NB4 (cell line): ENCODE data around the gene NAALADL2.

Source experiments
- MYC ChIP-seq: IDR thresholded peaks from 2 replicates; pipeline ENCODE4 v1.6.1; 2011; ENCODE audit warnings: low read depth, low read length
- POLR2A ChIP-seq: IDR thresholded peaks from 2 replicates; pipeline ENCODE4 v1.6.1; 2011; ENCODE audit warnings: mild to moderate bottlenecking; ENCODE audit not compliant: insufficient read length; ENCODE audit errors: extremely low read depth
- TF ChIP-seq, protein P1 (sequence below): IDR thresholded peaks from one replicate; pipeline ENCODE4 v1.5.1; 2012; ENCODE audit warnings: low read depth, low read length
- TF ChIP-seq, protein P2 (sequence below): IDR thresholded peaks from 2 replicates; pipeline ENCODE4 v1.6.1; 2011; ENCODE audit warnings: low read depth, low read length

DNA sequence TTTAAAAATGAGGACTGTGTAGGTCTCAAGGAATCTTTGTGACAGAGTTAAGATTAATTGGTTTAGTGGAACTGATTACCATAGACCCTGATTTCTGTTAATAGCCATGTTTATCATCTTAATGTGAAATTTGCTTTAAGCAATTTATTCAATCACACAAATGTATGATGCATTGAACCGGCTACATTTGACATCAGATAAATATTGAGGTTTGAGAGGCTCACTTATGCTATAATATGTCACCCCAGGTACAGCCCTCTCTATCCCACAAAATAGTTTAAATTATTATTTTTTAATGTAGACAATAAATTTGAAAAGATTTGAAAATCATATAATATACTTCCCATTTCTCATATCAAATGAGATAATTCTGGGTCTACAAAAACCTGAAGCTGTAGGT lies 413.3 kb downstream of the NAALADL2 start:
- no peak for TF ChIP-seq POLR2A
- TF ChIP-seq, protein P1, sequence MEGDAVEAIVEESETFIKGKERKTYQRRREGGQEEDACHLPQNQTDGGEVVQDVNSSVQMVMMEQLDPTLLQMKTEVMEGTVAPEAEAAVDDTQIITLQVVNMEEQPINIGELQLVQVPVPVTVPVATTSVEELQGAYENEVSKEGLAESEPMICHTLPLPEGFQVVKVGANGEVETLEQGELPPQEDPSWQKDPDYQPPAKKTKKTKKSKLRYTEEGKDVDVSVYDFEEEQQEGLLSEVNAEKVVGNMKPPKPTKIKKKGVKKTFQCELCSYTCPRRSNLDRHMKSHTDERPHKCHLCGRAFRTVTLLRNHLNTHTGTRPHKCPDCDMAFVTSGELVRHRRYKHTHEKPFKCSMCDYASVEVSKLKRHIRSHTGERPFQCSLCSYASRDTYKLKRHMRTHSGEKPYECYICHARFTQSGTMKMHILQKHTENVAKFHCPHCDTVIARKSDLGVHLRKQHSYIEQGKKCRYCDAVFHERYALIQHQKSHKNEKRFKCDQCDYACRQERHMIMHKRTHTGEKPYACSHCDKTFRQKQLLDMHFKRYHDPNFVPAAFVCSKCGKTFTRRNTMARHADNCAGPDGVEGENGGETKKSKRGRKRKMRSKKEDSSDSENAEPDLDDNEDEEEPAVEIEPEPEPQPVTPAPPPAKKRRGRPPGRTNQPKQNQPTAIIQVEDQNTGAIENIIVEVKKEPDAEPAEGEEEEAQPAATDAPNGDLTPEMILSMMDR, result no peak
- TF ChIP-seq, protein P2, sequence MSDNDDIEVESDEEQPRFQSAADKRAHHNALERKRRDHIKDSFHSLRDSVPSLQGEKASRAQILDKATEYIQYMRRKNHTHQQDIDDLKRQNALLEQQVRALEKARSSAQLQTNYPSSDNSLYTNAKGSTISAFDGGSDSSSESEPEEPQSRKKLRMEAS, result no peak
- TF ChIP-seq MYC, result no peak
